Activated CD4-positive, alpha-beta memory T cell treated with anti-CD3 and anti-CD28 coated beads, Interleukin-2, amount 10 ng/mL, durations not matched to agents 7 days and 5 days (primary cell): ENCODE data around the gene CEPT1. TPM values are rescaled to one million over a fixed set of nuclear protein-coding genes. Genes with fewer than 3 reads are reported as not detected.

Experiments used
- CTCF ChIA-PET: fragments of 350-600 bp; sonication (Branson Sonifier 250); formaldehyde crosslinking; loops from one replicate; lab custom pipeline; 2021; ENCODE audit warnings: antibody characterized with exemption, inconsistent platforms; lab: Charles Lee
- POLR2A ChIA-PET: fragments of 350-600 bp; sonication (Branson Sonifier 250); formaldehyde crosslinking; loops from one replicate; lab custom pipeline; 2021; ENCODE audit warnings: antibody characterized with exemption; lab: Charles Lee
- DNase-seq: peaks from one replicate; pipeline ENCODE4 v3.0.0-alpha.2; 2020
- H3K27ac Mint-ChIP-seq: one replicate; pipeline ENCODE4 v1.8.0; 2021; ENCODE audit warnings: mild to moderate bottlenecking, mixed read lengths
- H3K27me3 Mint-ChIP-seq: one replicate; pipeline ENCODE4 v1.8.0; 2021; ENCODE audit warnings: mixed read lengths
- H3K36me3 Mint-ChIP-seq: one replicate; pipeline ENCODE4 v1.8.0; 2021; ENCODE audit warnings: low read depth, mixed read lengths
- H3K4me1 Mint-ChIP-seq: one replicate; pipeline ENCODE4 v1.8.0; 2021; ENCODE audit warnings: mixed read lengths
- H3K4me3 Mint-ChIP-seq: one replicate; pipeline ENCODE4 v1.8.0; 2021; ENCODE audit warnings: mild to moderate bottlenecking, mixed read lengths
- H3K9me3 Mint-ChIP-seq: one replicate; pipeline ENCODE4 v1.8.0; 2021; ENCODE audit warnings: mixed read lengths
- total RNA-seq, 2 experiments: library from RNA; stranded (reverse); gene quantifications; one replicate each; pipeline ENCODE4 v1.2.3, GENCODE V29; 2021

Gene CEPT1
- total RNA-seq, 2 experiments from 2014 or later = 31.0 to 32.5 TPM

- H3K36me3 Mint-ChIP-seq = peaks cover 56% of the 10 kb centered on the region
- DNase-seq = no peak
- peaks cover 28% of the 10 kb centered on the region for H3K4me1 Mint-ChIP-seq
- H3K27ac Mint-ChIP-seq = no peak overlapping the region
- ChIA-PET POLR2A (no interaction called here), CTCF (no interaction called here)
- no peak overlapping the region for H3K4me3 Mint-ChIP-seq
- H3K27me3 Mint-ChIP-seq = no peaks in the 10 kb centered on the region
- no peaks in the 10 kb centered on the region for H3K9me3 Mint-ChIP-seq
These were observed 6.2 kb upstream of the CEPT1 start for GRCh38 chr1:111133866-111134265.

DNA sequence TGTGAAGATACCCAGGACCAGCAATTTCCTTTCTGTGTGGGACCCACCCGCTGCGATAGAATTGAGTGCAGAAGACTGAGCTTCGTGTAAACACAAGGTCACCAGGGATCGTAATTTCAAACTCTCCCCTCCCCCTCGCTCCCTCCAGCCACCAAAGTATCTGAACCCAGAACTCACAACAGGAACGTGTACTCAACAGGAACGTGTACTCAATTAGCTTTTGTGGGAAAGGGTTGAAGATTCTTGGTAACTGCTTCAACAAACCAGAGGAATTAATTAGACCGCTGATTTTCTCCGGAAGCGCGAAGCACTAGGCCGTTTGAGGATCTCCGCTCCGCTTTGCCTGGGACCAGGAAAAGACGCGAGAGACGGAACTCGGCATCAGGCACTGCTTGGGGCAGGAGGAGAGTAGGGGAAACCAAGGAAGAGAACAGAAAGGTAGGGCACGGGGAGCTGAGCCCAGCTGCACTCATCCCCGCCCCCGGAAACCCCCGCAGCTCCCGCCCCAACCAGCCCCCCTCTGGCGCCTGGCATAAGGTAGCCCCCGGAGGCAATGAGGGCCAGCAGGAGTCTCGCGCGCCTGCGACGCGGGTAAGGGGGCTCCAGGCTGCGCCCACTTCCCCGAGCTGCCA is 583 bp upstream of the CEPT1 start:
- peaks cover 36% of the 10 kb centered on the region for H3K36me3 Mint-ChIP-seq
- DNase-seq = peak; percentile 53
- no peaks in the 10 kb centered on the region for H3K9me3 Mint-ChIP-seq
- H3K4me1 Mint-ChIP-seq = peaks cover 50% of the 10 kb centered on the region
- H3K27me3 Mint-ChIP-seq = no peaks in the 10 kb centered on the region
- H3K27ac Mint-ChIP-seq = peak overlapping the region; percentile 86
- CTCF ChIA-PET = interaction anchor here (0.7 to 2.9 kb wide), 6 partner anchors 59 to 630 kb away, joined by 3 to 11 read pairs (median 3); no protein-coding TSS in a partner anchor
- H3K4me3 Mint-ChIP-seq = peak overlapping the region; percentile 99
- POLR2A ChIA-PET = interaction anchor here (0.6 to 2.8 kb wide), 24 partner anchors 11 to 617 kb away, joined by 3 to 23 read pairs (median 4); partner anchors contain the start of genes DDX20, DENND2D, LRIF1 and WDR77

GRCh38 chr1:111140680-111140967 is 601 bp downstream of the CEPT1 start:
- peak overlapping the region; percentile 86 for H3K27ac Mint-ChIP-seq
- H3K9me3 Mint-ChIP-seq = no peaks in the 10 kb centered on the region
- H3K36me3 Mint-ChIP-seq = peaks cover 28% of the 10 kb centered on the region
- DNase-seq = no peak
- CTCF ChIA-PET = interaction anchor here (1.0 to 2.9 kb wide), 2 partner anchors 81 to 367 kb away, joined by 4 to 11 read pairs; no protein-coding TSS in a partner anchor
- POLR2A ChIA-PET = interaction anchor here (0.6 to 2.8 kb wide), 11 partner anchors 15 to 467 kb away, joined by 3 to 23 read pairs (median 4); partner anchors contain the start of gene LRIF1
- H3K27me3 Mint-ChIP-seq = no peaks in the 10 kb centered on the region
- H3K4me1 Mint-ChIP-seq = peaks cover 46% of the 10 kb centered on the region
- H3K4me3 Mint-ChIP-seq = peak overlapping the region; percentile 99

GRCh38 chr1:111141245-111142220 is 1.5 kb downstream of the CEPT1 start:
- H3K27ac Mint-ChIP-seq = no peak overlapping the region

DNA sequence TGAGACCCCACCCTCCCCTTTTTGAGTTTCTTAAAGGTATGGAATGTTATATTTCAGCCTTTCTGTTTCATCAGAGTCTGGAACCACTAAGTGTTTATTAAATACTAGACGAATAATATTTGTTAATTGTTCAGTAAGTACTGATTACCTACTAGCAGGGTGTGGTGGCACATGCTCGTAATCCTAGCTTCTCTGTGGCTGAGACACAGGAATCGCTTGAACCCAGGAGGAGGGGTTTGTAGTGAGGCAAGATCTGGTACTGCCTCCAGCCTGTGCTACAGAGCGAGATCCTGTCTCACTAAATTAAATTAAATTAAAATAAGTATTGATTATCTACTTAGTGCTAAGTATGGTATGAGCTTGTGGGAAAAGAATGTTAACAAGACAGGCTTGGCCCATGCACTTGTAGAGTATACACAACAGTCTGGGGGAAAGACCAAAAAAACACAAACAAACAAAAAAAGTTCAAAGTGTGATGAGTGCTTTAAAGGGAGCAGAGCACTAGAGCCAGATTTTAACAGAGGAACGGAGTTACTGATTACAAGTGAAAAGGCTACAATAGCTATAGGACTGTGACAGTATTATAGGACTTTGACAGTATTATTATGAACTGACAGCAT is 2.4 kb downstream of the CEPT1 start:
- ChIA-PET POLR2A (interaction anchor here (0.9 to 1.4 kb wide), 2 partner anchors 58 to 75 kb away, joined by 3 read pairs; partner anchors contain the start of gene DENND2D), CTCF (no interaction called here)
- Mint-ChIP-seq H3K9me3 (no peaks in the 10 kb centered on the region), H3K4me3 (no peak overlapping the region), H3K27ac (no peak overlapping the region), H3K27me3 (no peaks in the 10 kb centered on the region), H3K4me1 (peaks cover 56% of the 10 kb centered on the region), H3K36me3 (peaks cover 25% of the 10 kb centered on the region)
- DNase-seq = no peak

More at GRCh38 chr1:111141245-111142220, 1.5 kb downstream of the CEPT1 start:
- Mint-ChIP-seq H3K4me1 (peaks cover 52% of the 10 kb centered on the region), H3K9me3 (no peaks in the 10 kb centered on the region), H3K4me3 (peak overlapping the region; percentile 99), H3K36me3 (peaks cover 30% of the 10 kb centered on the region), H3K27me3 (no peaks in the 10 kb centered on the region)
- ChIA-PET POLR2A (interaction anchor here (0.7 to 2.8 kb wide), 7 partner anchors 50 to 468 kb away, joined by 3 to 23 read pairs (median 3); no protein-coding TSS in a partner anchor), CTCF (interaction anchor here (0.6 to 2.9 kb wide), 3 partner anchors 22 to 366 kb away, joined by 4 to 11 read pairs (median 5); no protein-coding TSS in a partner anchor)
- no peak for DNase-seq

GRCh38 chr1:111145542-111145941 is 5.5 kb downstream of the CEPT1 start:
- POLR2A ChIA-PET = no interaction called here
- Mint-ChIP-seq H3K27ac (no peak overlapping the region), H3K9me3 (no peaks in the 10 kb centered on the region)

DNA sequence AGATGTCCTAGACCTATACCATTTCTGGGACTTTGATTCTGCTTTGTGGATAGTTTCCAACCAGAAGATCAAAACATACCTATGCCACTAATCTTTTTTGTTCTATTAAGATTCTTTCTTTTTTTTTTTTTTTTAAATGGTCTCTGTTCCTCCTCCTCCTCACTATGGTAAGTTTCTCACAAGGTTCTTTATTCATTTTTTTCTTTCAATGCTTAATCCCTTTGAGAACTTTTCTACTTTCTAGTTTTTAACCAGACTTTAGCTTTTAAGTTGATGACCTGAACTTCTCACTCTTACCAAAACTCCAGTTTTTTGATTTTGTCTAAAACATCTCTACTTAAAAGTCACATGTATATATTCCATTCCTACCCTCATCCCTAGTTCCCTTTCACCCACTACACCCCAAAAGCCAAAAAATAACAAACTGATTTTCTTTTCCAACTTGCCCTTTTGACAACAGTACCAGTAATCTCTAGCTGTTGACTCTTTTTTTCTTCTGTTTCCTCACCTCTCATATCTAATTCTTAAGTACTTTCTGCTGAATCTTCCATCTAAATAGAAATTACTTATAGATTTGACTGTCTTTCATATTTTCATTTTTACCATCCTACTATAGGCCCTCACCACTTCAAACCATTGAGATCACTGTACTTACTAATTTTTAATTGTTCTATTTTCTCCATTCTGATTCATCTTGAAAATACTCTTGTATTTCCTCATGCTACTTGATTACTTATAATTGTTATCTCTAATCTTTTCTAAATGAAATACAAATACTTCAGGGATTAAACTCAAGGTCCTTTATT is 6.1 kb downstream of the CEPT1 start:
- peaks cover 42% of the 10 kb centered on the region for H3K36me3 Mint-ChIP-seq
- no peaks in the 10 kb centered on the region for H3K9me3 Mint-ChIP-seq
- H3K27ac Mint-ChIP-seq = no peak overlapping the region
- ChIA-PET POLR2A (no interaction called here), CTCF (interaction anchor here (0.7 kb wide), 1 partner anchor 570 kb away, joined by 3 read pairs; no protein-coding TSS in a partner anchor)
- no peak overlapping the region for H3K4me3 Mint-ChIP-seq
- no peak for DNase-seq
- no peaks in the 10 kb centered on the region for H3K27me3 Mint-ChIP-seq
- peaks cover 53% of the 10 kb centered on the region for H3K4me1 Mint-ChIP-seq

More at GRCh38 chr1:111145542-111145941, 5.5 kb downstream of the CEPT1 start:
- Mint-ChIP-seq H3K4me3 (no peak overlapping the region), H3K27me3 (no peaks in the 10 kb centered on the region), H3K36me3 (peaks cover 38% of the 10 kb centered on the region), H3K4me1 (peaks cover 57% of the 10 kb centered on the region)
- CTCF ChIA-PET = no interaction called here
- no peak for DNase-seq

- CTCF ChIA-PET = interaction anchor here (3.0 kb wide), 1 partner anchor 50 kb away, joined by 7 read pairs; no protein-coding TSS in a partner anchor
- H3K4me1 Mint-ChIP-seq = peaks cover 52% of the 10 kb centered on the region
- no peak overlapping the region for H3K27ac Mint-ChIP-seq
- no peaks in the 10 kb centered on the region for H3K27me3 Mint-ChIP-seq
- POLR2A ChIA-PET = interaction anchor here (0.7 kb wide), 1 partner anchor 275 kb away, joined by 3 read pairs; no protein-coding TSS in a partner anchor
- no peak overlapping the region for H3K4me3 Mint-ChIP-seq
- H3K36me3 Mint-ChIP-seq = peaks cover 58% of the 10 kb centered on the region
- no peaks in the 10 kb centered on the region for H3K9me3 Mint-ChIP-seq
- DNase-seq = no peak
These were observed 7.9 kb downstream of the CEPT1 start for GRCh38 chr1:111147948-111148347.

DNA sequence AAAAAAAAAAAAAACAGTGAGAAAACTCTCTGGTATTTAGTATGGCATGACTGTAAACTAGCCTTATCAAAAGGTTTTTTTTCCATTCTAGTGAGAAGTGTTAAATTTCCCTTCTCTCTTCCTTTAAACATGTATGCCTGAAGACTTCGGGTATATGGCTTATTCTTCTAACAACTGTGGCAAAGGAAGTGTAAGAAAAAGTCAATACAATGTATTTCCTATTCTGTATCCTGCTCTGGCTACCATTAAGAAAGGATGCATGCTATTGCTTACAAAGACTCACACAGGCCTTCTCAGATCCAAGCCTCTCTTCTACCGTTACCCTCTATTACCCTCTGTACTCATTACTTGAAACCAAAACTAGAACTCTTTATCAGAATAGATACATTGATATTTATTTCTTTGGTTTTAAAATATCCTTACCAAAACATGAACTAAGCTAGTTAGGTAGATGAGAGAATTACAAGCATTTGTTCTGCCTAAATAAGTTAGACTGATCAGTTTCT is 8.4 kb downstream of the CEPT1 start:
- peaks cover 50% of the 10 kb centered on the region for H3K4me1 Mint-ChIP-seq
- POLR2A ChIA-PET = no interaction called here
- CTCF ChIA-PET = interaction anchor here (3.0 kb wide), 1 partner anchor 50 kb away, joined by 7 read pairs; no protein-coding TSS in a partner anchor
- H3K27ac Mint-ChIP-seq = no peak overlapping the region
- no peak for DNase-seq
- no peak overlapping the region for H3K4me3 Mint-ChIP-seq
- H3K27me3 Mint-ChIP-seq = no peaks in the 10 kb centered on the region
- H3K9me3 Mint-ChIP-seq = no peaks in the 10 kb centered on the region
- peaks cover 63% of the 10 kb centered on the region for H3K36me3 Mint-ChIP-seq

DNA sequence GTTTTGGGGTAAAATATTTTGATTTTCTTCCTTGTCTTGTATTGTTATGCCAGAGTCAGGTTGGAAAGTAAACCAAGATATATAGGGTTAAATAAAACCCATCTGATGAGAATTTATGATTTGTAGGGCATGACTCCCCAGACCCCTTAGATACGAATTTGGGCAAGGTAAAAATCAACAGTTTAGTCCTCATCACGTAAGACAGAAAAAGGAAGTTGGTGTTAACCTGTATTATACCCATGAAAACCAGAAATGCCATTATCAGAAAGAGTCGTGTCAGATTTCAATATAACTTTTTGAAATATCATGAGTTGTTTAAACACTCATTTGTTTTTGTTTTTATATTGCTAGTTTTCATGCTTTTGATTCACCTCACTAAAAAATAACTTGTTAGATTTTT is 11.8 kb downstream of the CEPT1 start:
- Mint-ChIP-seq H3K36me3 (peaks cover 80% of the 10 kb centered on the region), H3K4me1 (peaks cover 49% of the 10 kb centered on the region), H3K27ac (no peak overlapping the region), H3K9me3 (no peaks in the 10 kb centered on the region), H3K27me3 (no peaks in the 10 kb centered on the region), H3K4me3 (no peak overlapping the region)
- DNase-seq = no peak
- CTCF ChIA-PET = interaction anchor here (1.0 kb wide), 1 partner anchor 14 kb away, joined by 3 read pairs; no protein-coding TSS in a partner anchor
- POLR2A ChIA-PET = no interaction called here
